DOHH2 (cell line): ENCODE data around the gene BOLA3.

Experiments
- CTCF ChIP-seq: fragments of 200-600 bp; sonication (generic); IDR thresholded peaks from one replicate; pipeline ENCODE4 v1.5.1; 2014; ENCODE audit warnings: antibody characterized with exemption, mild to moderate bottlenecking, low read depth, low read length; ENCODE audit not compliant: poor library complexity, severe bottlenecking
- EZH2phosphoT487 ChIP-seq: fragments of 200-600 bp; sonication (generic); IDR thresholded peaks from 2 replicates; pipeline ENCODE4 v1.6.1; 2017; ENCODE audit warnings: borderline replicate concordance, mild to moderate bottlenecking, antibody characterized with exemption, low read length, moderate library complexity, mixed read lengths

- no peak for TF ChIP-seq CTCF
- no peak for TF ChIP-seq EZH2phosphoT487
These were observed 36.3 kb downstream of the BOLA3 start for GRCh38 chr2:74111380-74111779.
